ENCODE data around the gene DPP4. TPM values are rescaled to one million over a fixed set of nuclear protein-coding genes. Genes with fewer than 3 reads are reported as not detected.

Gene DPP4
- total and polyA plus RNA-seq, 2 experiments from 2014 or later, result 31.6 to 39.9 TPM

GRCh38 chr2:162000431-162000830, 73.6 kb downstream of the DPP4 start:
- no peaks in the 10 kb centered on the region for H3F3A ChIP-seq (ENCODE audit: insufficient read depth)
- no peak overlapping the region for H2AFZ ChIP-seq
- DNase-seq, result no peak
- H3K27me3 ChIP-seq (replicated peaks; ENCODE audit: insufficient read depth), result no peaks in the 10 kb centered on the region
- no peaks in the 10 kb centered on the region for H4K20me1 ChIP-seq (ENCODE audit: insufficient read depth)
- TF ChIP-seq EZH2 (IDR thresholded peaks at IDR 0.05; ENCODE audit: insufficient read depth, poor library complexity, severe bottlenecking), result no peak
- TF ChIP-seq EZH2phosphoT487 (IDR thresholded peaks at IDR 0.05; ENCODE audit: insufficient read depth, low read depth), result no peak
- no peak overlapping the region for H3K9ac ChIP-seq
- H3K4me1 ChIP-seq (ENCODE audit: insufficient read depth), result no peaks in the 10 kb centered on the region
- no peaks in the 10 kb centered on the region for H3K9me2 ChIP-seq (ENCODE audit: insufficient read depth)
- H3K36me3 ChIP-seq (ENCODE audit: low read depth), result no peaks in the 10 kb centered on the region
- H3K79me2 ChIP-seq (ENCODE audit: insufficient read depth), result no peaks in the 10 kb centered on the region
- H3K27ac ChIP-seq, result no peak overlapping the region
- H3K4me3 ChIP-seq, result no peak overlapping the region
- WGBS, 2 experiments (ENCODE audit: low coverage in 1 of 2, low lambda C conversion rate in 2 of 2, missing lambda C conversion rate in 2 of 2), result 29 to 34% methylated on average over 1 of the region's 1 CpG
- no peaks in the 10 kb centered on the region for H3K9me3 ChIP-seq (ENCODE audit: low read depth)
- in situ Hi-C loops (cut with MboI), result loop anchor here (10.0 kb wide), 1 partner anchor 114 kb away; no protein-coding TSS in a partner anchor
- no peak overlapping the region for H3K4me2 ChIP-seq (ENCODE audit: unreplicated experiment)

GRCh38 chr2:161999321-161999720, 74.7 kb downstream of the DPP4 start:
- Histone ChIP-seq H3K27ac (no peak overlapping the region), H3K79me2 (ENCODE audit: insufficient read depth) (no peaks in the 10 kb centered on the region), H3F3A (ENCODE audit: insufficient read depth) (no peaks in the 10 kb centered on the region), H3K9me2 (ENCODE audit: insufficient read depth) (no peaks in the 10 kb centered on the region), H3K4me1 (ENCODE audit: insufficient read depth) (no peaks in the 10 kb centered on the region), H3K4me2 (ENCODE audit: unreplicated experiment) (no peak overlapping the region), H2AFZ (no peak overlapping the region), H3K9me3 (ENCODE audit: low read depth) (no peaks in the 10 kb centered on the region), H3K9ac (no peak overlapping the region), H3K27me3 (replicated peaks; ENCODE audit: insufficient read depth) (no peaks in the 10 kb centered on the region), H4K20me1 (ENCODE audit: insufficient read depth) (no peaks in the 10 kb centered on the region), H3K36me3 (ENCODE audit: low read depth) (no peaks in the 10 kb centered on the region), H3K4me3 (no peak overlapping the region)
- no peak for TF ChIP-seq EZH2 (IDR thresholded peaks at IDR 0.05; ENCODE audit: insufficient read depth, poor library complexity, severe bottlenecking)
- TF ChIP-seq EZH2phosphoT487 (IDR thresholded peaks at IDR 0.05; ENCODE audit: insufficient read depth, low read depth), result no peak
- WGBS, 2 experiments (ENCODE audit: low coverage in 1 of 2, low lambda C conversion rate in 2 of 2, missing lambda C conversion rate in 2 of 2), result 84 to 87% methylated on average over 6 of the region's 6 CpGs
- in situ Hi-C loops (cut with MboI), result no loop called here
- DNase-seq, result no peak

GRCh38 chr2:161998857-161999256, 75.2 kb downstream of the DPP4 start:
- no peaks in the 10 kb centered on the region for H3K36me3 ChIP-seq (ENCODE audit: low read depth)
- H4K20me1 ChIP-seq (ENCODE audit: insufficient read depth), result no peaks in the 10 kb centered on the region
- H3K4me1 ChIP-seq (ENCODE audit: insufficient read depth), result no peaks in the 10 kb centered on the region
- H3K9me3 ChIP-seq (ENCODE audit: low read depth), result no peaks in the 10 kb centered on the region
- H3K4me2 ChIP-seq (ENCODE audit: unreplicated experiment), result no peak overlapping the region
- H3K27me3 ChIP-seq (replicated peaks; ENCODE audit: insufficient read depth), result no peaks in the 10 kb centered on the region
- WGBS, 2 experiments (ENCODE audit: low coverage in 1 of 2, low lambda C conversion rate in 2 of 2, missing lambda C conversion rate in 2 of 2), result 100% methylated on average over 1 of the region's 1 CpG
- H3K27ac ChIP-seq, result no peak overlapping the region
- no peaks in the 10 kb centered on the region for H3K79me2 ChIP-seq (ENCODE audit: insufficient read depth)
- TF ChIP-seq EZH2phosphoT487 (IDR thresholded peaks at IDR 0.05; ENCODE audit: insufficient read depth, low read depth) (no peak), EZH2 (IDR thresholded peaks at IDR 0.05; ENCODE audit: insufficient read depth, poor library complexity, severe bottlenecking) (no peak)
- no peak overlapping the region for H3K4me3 ChIP-seq
- H2AFZ ChIP-seq, result no peak overlapping the region
- no peaks in the 10 kb centered on the region for H3F3A ChIP-seq (ENCODE audit: insufficient read depth)
- H3K9ac ChIP-seq, result no peak overlapping the region
- H3K9me2 ChIP-seq (ENCODE audit: insufficient read depth), result no peaks in the 10 kb centered on the region
- no peak for DNase-seq
- in situ Hi-C loops (cut with MboI), result no loop called here

GRCh38 chr2:161997916-161998471, 76.0 kb downstream of the DPP4 start:
- TF ChIP-seq EZH2phosphoT487 (IDR thresholded peaks at IDR 0.05; ENCODE audit: insufficient read depth, low read depth), result no peak
- TF ChIP-seq EZH2 (IDR thresholded peaks at IDR 0.05; ENCODE audit: insufficient read depth, poor library complexity, severe bottlenecking), result no peak
- no peaks in the 10 kb centered on the region for H3K9me3 ChIP-seq (ENCODE audit: low read depth)
- in situ Hi-C loops (cut with MboI), result no loop called here
- no peaks in the 10 kb centered on the region for H3K79me2 ChIP-seq (ENCODE audit: insufficient read depth)
- H3K4me2 ChIP-seq (ENCODE audit: unreplicated experiment), result no peak overlapping the region
- H3K9me2 ChIP-seq (ENCODE audit: insufficient read depth), result no peaks in the 10 kb centered on the region
- no peaks in the 10 kb centered on the region for H3F3A ChIP-seq (ENCODE audit: insufficient read depth)
- H3K9ac ChIP-seq, result no peak overlapping the region
- no peak overlapping the region for H3K4me3 ChIP-seq
- no peaks in the 10 kb centered on the region for H3K27me3 ChIP-seq (replicated peaks; ENCODE audit: insufficient read depth)
- H3K27ac ChIP-seq, result no peak overlapping the region
- no peaks in the 10 kb centered on the region for H3K36me3 ChIP-seq (ENCODE audit: low read depth)
- DNase-seq, result no peak
- WGBS, 2 experiments (ENCODE audit: low coverage in 1 of 2, low lambda C conversion rate in 2 of 2, missing lambda C conversion rate in 2 of 2), result 94% methylated on average over 9 of the region's 9 CpGs
- H3K4me1 ChIP-seq (ENCODE audit: insufficient read depth), result 0 out of 2 replicates have a peak, but pooled peaks cover under 1% of the 10 kb centered on the region
- no peaks in the 10 kb centered on the region for H4K20me1 ChIP-seq (ENCODE audit: insufficient read depth)
- H2AFZ ChIP-seq, result no peak overlapping the region

- H3K4me1 ChIP-seq (ENCODE audit: insufficient read depth), result peaks cover 13% of the 10 kb centered on the region
- H3K27ac ChIP-seq, result no peak overlapping the region
- no peaks in the 10 kb centered on the region for H3K36me3 ChIP-seq (ENCODE audit: low read depth)
- in situ Hi-C loops (cut with MboI), result no loop called here
- H3K79me2 ChIP-seq (ENCODE audit: insufficient read depth), result no peaks in the 10 kb centered on the region
- 0 out of 2 replicates have a peak, but pooled peaks cover 7% of the 10 kb centered on the region for H3F3A ChIP-seq (ENCODE audit: insufficient read depth)
- no peak overlapping the region for H3K9ac ChIP-seq
- H3K9me2 ChIP-seq (ENCODE audit: insufficient read depth), result no peaks in the 10 kb centered on the region
- no peak overlapping the region for H3K4me2 ChIP-seq (ENCODE audit: unreplicated experiment)
- H4K20me1 ChIP-seq (ENCODE audit: insufficient read depth), result no peaks in the 10 kb centered on the region
- no peak overlapping the region for H3K4me3 ChIP-seq
- H3K9me3 ChIP-seq (ENCODE audit: low read depth), result no peaks in the 10 kb centered on the region
- TF ChIP-seq EZH2phosphoT487 (IDR thresholded peaks at IDR 0.05; ENCODE audit: insufficient read depth, low read depth), result no peak
- TF ChIP-seq EZH2 (IDR thresholded peaks at IDR 0.05; ENCODE audit: insufficient read depth, poor library complexity, severe bottlenecking), result no peak
- no peaks in the 10 kb centered on the region for H3K27me3 ChIP-seq (replicated peaks; ENCODE audit: insufficient read depth)
- H2AFZ ChIP-seq, result no peak overlapping the region
- no peak for DNase-seq
Measured at GRCh38 chr2:161995553-161996016, 78.4 kb downstream of the DPP4 start.
